GM12891 (cell line): Measurements from ENCODE around the gene OCA2.

Experiments used
- POLR2A ChIP-seq: IDR thresholded peaks from 2 replicates; pipeline ENCODE4 v1.6.1; 2011; ENCODE audit warnings: low read depth, low read length, control low read depth
- TAF1 ChIP-seq: IDR thresholded peaks from 2 replicates; pipeline ENCODE4 v1.6.1; 2011; ENCODE audit warnings: low read depth, low read length, control low read depth

GRCh38 chr15:28086175-28086703 is 12.9 kb downstream of the OCA2 start:
- TF ChIP-seq POLR2A, result no peak
- no peak for TF ChIP-seq TAF1
